PC-3 (cell line): ENCODE results near the gene GRIN2D.

ENCODE experiments used
- CTCF ChIP-seq: fragments of 300-600 bp; sonication (generic); conservative IDR thresholded peaks from 2 replicates; pipeline ENCODE4 v1.5.1; 2017; ENCODE audit warnings: antibody characterized with exemption, low read depth, mild to moderate bottlenecking, low read length
- EZH2 ChIP-seq: fragments of 300-600 bp; sonication (generic); IDR thresholded peaks from one replicate; pipeline ENCODE4 v1.6.1; 2017; ENCODE audit warnings: antibody characterized with exemption, mild to moderate bottlenecking, low read length; ENCODE audit not compliant: unreplicated experiment

GRCh38 chr19:48401287-48401686 lies 7.8 kb downstream of the GRIN2D start:
- no peak for TF ChIP-seq CTCF
- TF ChIP-seq EZH2: no peak
